NCI-H1092 treated with DMSO at 0.1 percent for 48 hours (cell line): ENCODE data around the gene FOXL3.
"Not testable (repeated sequence)": the region's sequence is repeated elsewhere in the genome, so short reads cannot be mapped to it uniquely, and the experiment has no call there.

Experiments used
- DNase-seq: peaks from one replicate; lab custom pipeline; 2025; lab: John Stamatoyannopoulos, UW

FOXL3 gene

DNA sequence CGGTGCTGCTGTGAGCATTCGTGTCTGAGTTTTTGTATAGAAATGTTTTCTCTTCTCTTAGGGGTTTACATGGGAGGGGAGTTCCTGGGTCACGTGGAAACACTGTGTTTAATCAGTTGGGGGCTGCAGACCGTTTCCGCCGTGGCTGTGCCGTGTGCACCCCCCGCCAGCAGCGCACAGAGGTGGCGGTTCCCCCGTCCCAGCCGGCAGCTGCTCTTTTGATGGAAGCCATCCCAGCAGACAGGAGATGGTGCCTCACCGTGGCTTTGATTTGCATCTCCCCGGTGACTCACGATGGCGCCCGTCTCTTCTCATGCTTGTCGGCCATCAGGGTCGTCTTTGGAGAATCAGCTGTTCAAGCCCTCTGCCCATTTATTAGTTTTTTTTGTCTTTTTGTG, 34.9 kb upstream of the FOXL3 start:
- DNase-seq, result no peak

DNA sequence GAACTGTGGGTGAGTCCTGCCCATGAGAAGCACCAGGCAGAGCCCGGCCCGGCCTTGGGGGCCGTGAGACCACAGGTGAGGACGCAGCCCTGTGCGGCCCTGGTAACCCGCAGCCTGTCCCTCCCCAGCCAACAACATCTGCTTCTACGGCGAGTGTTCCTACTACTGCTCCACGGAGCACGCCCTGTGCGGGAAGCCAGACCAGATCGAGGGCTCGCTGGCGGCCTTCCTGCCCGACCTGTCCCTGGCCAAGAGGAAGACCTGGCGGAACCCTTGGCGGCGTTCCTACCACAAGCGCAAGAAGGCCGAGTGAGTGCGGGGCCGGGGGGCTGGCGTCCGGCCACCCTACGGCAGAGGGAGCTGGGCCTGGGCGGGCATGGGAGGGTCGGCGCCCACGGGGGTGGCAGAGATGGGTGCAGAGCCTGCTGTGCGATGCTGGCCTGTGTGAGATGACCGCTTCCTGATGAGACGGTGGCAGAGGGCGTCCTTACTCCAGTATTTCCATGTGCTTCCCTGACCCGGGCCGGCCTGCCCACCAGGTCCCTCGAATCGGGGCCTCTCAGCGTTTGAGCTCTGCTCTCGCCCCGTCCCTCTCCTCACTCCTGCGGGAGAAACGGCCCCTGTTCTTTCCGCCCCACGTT, 34.1 kb upstream of the FOXL3 start:
- no peak for DNase-seq

DNA sequence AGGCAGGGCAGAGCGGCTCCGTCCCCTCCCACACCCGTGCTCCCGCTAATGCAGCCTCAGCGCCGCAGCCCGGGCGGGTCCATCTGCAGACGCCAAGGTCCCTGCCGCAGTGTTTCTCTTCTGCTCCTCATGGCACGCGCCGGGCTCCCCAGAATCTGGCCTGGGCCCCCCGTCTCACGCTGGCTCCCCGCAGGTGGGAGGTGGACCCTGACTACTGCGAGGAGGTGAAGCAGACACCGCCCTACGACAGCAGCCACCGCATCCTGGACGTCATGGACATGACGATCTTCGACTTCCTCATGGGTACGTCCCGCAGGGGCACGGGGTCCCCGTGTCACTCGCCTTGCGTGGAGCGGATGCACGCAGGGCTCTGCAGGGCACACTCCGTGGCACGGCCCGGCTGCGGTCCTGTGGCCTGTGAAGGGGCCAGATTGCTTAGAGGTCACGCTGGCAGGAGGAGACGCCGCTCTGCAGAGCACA, 33.5 kb upstream of the FOXL3 start:
- no peak for DNase-seq

DNA sequence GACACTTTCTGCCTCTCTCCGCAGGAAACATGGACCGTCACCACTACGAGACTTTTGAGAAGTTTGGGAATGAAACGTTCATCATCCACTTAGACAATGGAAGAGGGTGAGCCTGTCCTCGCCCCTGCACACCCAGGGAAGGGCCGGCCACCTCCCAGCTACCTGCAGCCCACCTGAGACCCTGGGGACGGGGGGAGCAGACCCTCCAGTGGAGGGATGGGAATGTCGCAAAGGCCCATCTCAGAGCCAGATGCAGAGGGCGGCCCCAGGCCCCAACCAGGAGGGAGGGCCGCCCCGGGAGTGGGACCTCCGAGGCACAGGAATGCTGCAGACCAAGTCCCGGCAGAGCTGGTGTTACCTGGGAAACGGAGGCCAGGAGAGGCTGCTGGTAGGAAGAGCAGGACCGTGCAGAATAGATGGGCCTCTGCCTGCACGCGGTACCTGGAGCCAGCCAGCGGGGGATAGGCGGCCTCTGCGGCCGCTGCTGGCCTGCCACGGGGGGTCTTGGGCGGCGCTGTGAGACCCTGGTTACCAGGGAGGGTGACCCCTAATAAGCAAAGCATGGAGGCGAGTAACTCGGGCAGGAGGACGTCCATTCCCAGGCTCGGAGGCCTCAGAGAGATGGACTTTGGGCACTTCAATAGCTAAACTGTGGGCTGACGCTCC, 32.9 kb upstream of the FOXL3 start:
- DNase-seq, result no peak

DNA sequence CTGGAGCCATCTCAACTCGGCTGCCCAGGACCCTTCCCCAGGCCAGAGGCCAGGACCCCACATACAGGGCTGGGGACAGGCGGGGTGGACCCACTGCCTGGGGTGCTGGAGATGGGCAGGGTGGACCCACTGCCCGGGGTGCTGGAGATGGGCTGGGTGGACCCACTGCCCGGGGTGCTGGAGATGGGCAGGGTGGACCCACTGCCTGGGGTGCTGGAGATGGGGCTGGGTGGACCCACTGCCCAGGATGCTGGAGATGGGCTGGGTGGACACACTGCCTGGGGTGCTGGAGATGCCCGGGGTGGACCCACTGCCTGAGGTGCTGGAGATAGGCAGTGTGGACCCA, 32.4 kb upstream of the FOXL3 start:
- no peak for DNase-seq

DNA sequence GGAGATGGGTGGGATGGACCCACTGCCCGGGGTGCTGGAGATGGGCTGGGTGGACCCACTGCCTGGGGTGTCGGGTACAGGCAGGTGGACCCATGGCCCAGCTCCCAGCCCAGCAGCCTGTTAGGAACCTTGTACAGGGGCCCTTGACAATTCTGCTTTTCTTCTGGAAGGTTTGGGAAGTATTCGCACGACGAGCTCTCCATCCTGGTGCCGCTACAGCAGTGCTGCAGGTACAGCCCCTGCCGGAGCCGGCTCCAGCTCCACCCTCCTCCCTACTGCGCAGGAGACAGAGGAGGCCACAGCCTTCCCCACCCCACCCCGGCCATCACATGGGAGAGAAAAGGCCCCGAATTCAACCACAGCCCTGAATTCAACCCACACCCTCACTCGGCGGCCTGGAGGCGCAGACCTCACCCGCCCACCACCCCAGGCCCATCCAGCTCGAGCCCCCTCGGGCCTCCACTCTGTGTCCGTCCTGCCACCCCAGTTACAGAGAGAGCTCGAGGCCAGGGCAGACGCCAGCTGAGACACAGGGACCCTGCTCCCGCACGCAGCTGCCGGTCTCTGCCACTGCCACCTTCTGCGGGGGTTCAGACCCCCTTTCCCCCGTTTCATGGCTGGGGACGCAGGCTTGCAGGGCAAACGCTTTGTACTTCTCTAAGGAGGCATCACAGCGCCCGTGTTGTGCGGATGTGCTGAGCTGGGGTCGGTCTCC, 31.3 kb upstream of the FOXL3 start:
- no peak for DNase-seq

DNA sequence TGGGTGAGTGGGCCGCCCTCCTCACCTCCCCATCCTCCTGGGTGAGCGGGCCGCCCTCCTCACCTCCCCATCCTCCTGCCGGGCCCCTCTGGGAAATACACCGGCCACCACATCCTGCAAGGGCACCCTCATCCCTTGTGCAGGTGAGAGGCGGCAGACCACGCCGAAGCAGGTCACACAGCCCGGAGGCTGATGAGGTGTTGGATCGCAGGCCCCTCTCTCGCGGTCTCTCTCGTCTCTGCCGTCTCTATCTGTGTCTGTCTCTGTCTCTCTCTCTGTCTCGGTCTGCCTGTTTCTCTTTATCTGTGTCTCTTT, 30.8 kb upstream of the FOXL3 start:
- DNase-seq, result no peak

DNA sequence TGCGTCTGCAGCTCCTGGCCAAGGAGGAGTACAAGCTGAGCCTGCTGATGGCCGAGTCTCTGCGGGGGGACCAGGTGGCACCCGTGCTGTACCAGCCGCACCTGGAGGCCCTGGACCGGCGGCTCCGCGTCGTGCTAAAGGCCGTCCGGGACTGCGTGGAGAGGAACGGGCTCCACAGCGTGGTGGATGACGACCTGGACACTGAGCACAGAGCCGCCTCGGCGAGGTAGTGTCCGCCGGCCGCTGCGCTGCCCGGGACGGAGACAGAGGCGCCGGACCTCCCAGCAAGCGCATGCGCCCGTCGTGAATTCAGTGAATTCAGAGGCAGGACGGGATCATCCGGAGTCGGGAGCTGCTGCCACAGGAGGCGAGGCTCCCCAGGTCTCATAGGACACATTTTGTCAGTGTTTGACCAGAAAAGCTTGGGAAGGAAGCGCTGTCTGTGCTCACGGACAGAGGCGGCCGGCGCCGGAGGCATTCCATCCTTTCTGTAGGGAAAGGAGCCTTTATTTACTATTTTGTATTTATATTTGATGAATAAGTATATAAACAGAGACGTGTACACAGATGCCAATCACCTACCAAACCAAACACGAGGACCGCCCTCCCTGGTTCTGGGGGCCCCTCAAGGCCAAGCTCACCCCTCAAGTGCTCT, 30.1 kb upstream of the FOXL3 start:
- no peak for DNase-seq

DNA sequence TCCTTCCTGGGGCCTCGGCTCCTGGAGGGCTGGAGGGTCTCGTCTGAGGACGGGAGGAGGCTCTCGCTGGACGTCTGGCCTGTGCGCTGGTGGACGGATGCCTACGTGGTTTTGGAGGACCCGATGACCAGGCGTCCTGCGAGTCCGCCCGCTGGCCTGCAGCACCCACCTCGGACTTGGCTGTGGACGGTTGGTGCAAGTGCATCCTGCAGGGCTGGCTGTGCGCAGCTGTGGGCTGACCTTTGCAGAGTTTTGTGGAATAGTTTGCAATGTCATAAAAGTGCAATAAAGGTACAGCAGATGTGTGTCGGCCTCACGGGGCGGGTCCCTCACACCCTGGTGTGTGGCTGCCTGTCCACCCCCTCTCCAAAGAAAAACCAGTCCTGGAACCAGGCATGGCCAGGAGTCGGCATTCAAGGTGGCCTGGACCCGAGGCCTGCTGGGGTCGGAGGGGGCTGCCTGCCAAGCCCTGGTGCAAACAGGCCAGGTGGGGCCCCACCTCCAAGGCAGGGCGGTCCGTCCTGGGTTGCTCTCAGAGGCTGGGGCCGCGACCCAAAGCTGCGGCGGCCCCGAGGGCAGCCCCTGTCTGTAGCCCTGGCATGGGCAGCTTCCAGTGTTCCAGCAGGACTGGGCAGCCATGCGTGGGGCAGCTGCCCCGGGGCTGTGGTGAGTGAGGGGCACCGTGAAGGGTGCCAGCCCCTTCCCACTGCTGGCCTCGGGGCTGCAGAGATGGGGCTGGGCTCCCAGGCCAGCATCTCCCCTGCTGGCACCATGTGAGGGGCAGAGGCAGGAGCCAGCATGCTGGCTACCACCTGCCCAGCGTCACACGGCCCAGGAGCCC, 29.3 kb upstream of the FOXL3 start:
- DNase-seq, result no peak

DNA sequence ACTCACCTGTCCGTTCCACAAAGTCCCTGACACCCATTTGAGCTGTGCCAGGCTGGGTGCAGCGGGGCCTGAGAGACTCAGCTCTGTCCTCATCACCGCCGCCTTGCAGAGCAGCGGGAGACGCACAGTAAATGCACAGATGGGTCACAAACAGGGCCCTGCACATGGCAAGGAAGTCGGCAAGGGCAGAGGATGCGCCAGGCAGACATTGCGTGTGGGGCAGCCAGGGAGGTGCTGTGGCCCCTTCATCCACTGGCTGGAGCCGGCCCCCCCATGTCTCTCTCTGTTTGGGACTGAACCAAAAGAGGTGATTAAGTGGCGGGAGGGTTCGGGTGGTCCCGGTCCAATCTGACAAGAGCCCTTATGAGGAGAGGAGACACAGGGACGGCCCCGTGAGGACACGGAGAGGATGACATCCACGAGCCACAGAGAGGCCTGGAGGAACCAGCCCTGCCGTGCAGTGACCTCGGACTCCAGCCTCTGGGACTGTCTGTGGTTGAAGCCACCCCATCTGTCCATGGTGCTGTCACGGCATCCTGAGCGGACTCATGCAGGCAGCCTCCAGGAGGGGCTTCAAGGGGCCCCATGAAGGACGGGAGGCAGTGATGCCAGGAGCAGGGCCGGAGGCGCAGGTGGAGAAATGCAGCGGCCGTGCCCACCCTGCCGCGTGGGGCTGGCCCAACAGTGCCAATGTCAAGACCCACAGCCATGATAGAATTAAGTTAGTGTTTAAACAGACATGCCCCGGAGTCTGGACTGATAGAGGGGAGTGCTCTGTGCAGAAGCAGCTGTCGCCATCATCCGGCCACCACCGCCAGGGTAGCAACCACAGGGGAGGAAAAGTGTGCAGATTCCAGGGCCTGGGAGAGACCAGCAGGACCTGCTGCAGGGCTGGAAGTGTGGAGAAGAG, 28.4 kb upstream of the FOXL3 start:
- DNase-seq, result no peak

DNA sequence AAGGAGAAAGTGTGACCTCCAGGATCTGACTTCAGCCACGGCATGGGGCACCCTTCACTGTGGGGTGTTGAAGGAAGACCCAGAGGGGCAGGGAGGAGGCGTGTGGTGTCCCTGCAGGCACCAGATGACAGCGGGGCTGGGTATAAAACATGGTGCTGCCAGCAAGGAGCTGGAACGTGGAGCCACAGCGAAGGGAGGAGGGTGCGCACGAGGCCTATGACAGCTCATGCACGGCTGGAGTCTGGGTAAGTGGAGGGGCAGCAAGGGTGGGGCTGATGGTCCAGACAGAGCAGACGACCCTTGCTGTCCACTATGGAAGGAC, 27.8 kb upstream of the FOXL3 start:
- no peak for DNase-seq

DNA sequence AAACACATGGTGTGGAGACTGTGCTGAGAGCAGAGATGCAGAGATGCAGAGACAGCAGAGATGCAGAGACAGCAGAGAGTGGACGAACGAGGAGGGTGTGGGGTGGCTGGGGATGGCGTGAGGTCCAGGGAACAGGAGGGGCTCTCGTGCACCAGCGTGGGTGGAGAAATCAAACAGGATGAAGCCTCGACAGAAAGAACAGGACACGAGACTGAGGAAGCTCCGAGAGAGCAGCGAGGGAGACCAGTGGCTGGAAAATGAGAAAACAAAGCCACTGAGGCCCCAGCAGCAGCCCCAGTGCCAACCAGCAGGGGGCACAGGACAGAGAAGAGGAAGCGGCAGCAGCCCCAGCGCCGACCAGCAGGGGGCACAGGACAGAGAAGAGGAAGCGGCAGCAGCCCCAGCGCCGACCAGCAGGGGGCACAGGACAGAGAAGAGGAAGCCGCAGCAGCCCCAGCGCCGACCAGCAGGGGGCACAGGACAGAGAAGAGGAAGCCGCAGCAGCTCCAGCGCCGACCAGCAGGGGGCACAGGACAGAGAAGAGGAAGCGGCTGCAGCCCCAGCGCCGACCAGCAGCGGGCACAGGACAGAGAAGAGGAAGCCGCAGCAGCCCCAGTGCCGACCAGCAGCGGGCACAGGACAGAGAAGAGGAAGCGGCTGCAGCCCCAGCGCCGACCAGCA, 27.2 kb upstream of the FOXL3 start:
- DNase-seq, result not testable (repeated sequence)

DNA sequence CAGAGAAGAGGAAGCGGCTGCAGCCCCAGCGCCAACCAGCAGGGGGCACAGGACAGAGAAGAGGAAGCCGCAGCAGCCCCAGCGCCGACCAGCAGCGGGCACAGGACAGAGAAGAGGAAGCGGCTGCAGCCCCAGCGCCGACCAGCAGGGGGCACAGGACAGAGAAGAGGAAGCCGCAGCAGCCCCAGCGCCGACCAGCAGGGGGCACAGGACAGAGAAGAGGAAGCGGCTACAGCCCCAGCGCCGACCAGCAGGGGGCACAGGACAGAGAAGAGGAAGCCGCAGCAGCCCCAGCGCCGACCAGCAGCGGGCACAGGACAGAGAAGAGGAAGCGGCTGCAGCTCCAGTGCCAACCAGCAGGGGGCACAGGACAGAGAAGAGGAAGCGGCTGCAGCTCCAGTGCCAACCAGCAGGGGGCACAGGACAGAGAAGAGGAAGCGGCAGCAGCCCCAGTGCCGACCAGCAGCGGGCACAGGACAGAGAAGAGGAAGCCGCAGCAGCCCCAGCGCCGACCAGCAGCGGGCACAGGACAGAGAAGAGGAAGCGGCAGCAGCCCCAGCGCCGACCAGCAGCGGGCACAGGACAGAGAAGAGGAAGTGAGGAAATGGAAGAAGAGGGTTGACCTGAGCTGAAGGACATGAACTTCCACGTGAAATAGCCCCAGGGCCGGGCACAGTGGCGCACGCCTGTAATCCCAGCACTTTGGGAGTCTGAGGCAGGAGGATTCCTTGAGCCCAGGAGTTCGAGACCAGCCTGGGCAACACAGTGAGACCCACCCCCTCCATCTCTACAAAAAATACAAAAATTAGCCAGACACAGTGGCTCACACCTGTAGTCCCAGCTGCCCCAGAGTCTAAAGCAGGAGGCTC, 26.3 kb upstream of the FOXL3 start:
- not testable (repeated sequence) for DNase-seq

DNA sequence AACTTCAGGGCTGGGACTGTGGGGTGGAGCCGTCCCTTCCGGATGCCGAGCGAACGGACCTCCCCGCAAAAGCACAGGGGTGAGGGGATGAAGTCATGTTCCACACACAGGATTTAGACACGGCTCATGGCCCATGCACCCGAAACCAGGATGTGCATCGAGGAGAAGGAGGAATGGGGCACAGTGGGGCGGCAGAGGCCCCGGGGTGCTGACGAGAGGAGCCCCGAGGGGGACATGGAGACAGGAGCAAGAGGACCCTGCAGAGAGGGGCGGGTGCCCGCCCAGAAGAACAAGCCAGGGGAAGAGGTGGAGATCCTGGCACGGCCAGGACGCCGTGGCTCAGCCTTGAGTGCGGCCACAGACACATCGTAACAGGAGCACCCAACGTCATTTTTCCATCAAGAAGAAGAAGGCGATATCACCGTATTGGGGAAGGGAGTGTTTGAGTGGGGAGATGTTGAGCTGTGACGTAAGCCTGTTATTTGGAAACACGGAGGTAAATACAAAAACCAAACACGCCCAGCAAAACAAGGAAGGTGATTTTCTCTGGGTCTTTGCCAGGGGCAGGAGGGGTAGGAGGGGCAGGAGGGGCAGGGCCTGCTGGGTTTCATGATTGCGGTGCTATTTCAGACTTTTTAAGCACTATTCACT, 25.3 kb upstream of the FOXL3 start:
- peak; percentile 20 for DNase-seq

DNA sequence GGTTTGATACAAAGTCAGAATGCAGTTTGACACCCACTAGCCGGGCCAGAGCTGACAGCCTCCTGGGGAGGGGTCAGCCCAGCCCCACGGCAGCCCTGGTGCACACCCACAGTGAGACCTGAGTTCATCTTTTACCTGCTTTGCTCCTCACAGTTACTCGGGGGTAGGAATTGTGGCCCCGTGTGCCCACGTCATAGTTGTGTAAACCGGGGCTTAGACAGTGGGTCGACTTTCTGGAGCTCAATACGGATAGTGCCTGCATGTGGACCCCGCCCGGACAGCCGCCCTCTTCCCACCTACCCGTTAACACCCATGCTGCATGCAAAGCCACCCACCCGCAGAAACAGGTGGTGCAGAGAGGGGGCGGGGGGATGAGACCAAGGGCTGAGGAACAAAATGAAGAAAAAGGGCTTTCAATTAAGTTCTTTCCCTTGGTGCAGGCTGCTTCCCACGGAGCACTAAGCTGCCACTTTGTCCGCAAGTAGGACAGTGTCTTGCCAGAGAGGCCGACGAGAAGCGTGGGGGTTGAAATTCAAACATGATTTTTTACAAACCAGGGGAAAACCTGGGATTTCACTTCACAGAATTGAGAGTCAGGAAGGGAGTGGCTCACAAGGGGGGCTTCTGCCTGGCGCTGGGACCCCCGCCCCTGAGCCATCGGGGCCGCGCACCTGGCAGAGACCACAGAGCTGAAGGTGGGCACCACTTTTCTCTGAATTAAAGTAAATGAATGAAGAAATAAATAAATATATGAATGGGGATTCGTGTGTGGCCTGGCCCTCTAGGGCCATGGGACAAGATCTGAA, 24.6 kb upstream of the FOXL3 start:
- no peak for DNase-seq

DNA sequence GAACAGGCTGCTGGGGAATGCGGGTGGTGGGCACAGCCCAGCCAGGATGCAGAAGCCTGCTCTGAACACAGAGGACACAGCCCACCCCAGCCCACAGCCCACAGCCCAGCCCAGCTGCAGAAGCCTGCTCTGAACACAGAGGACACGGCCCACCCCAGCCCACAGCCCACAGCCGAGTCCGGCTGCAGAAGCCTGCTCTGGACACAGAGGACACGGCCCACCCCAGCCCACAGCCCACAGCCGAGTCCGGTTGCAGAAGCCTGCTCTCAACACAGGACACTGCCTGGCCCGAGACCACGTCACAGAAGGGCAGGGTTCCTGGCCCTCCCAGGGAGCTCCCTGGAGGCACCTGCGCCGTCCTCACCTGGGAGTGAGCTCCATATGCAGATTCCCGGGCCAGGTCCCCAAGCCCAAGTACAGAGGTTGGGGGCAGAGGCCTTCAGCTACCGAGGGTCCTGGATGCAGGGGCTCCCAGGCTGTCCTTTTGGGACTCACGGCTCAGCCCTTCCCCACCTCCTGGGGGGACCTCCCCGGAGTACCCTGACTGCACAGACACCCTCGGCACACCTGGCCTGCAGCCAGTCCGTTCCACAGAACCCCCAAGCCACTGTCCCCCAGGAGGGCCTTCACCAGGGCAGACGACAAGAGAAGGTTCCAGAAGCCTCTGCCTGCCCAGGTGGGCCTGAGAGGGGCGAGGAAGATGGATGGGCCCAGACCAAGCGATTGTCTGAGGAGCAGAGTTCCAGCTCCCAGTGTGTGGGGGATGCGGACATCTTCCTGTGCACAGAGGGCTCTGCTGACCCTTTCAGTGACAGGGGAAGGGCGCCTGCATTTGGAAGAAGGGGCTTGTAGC, 23.7 kb upstream of the FOXL3 start:
- no peak for DNase-seq
